Stomach (tissue), 4 donors: ENCODE measurements around the gene GABRB1.

Experiments
- EP300 ChIP-seq: sonication (generic); formaldehyde crosslinking; IDR thresholded peaks from one replicate; pipeline ENCODE4 v1.6.1; 2017; ENCODE audit warnings: antibody characterized with exemption
- POLR2A ChIP-seq, 4 donors: fragments of 450-650 bp; IDR thresholded peaks; one replicate each; pipeline ENCODE4 v1.6.1; 2016; ENCODE audit warnings: antibody characterized with exemption in 4 of 4, control low read depth in 2 of 4, mild to moderate bottlenecking in 1 of 4, moderate library complexity in 1 of 4
- POLR2AphosphoS5 ChIP-seq, 3 donors: sonication (generic); formaldehyde crosslinking; IDR thresholded peaks; one replicate each; pipeline ENCODE4 v1.6.1; 2016; ENCODE audit warnings: antibody characterized with exemption in 3 of 3
- TF ChIP-seq, protein P1 (sequence below), 7 experiments: fragments of 450-650 bp in 4 of 7; fragments of 200-600 bp in 3 of 7; sonication (generic) in 3 of 7; IDR thresholded peaks; one replicate each; pipeline ENCODE4 v1.5.1; 2016 to 2019; ENCODE audit warnings: antibody characterized with exemption in 7 of 7, control low read depth in 2 of 7, mild to moderate bottlenecking in 1 of 7

DNA sequence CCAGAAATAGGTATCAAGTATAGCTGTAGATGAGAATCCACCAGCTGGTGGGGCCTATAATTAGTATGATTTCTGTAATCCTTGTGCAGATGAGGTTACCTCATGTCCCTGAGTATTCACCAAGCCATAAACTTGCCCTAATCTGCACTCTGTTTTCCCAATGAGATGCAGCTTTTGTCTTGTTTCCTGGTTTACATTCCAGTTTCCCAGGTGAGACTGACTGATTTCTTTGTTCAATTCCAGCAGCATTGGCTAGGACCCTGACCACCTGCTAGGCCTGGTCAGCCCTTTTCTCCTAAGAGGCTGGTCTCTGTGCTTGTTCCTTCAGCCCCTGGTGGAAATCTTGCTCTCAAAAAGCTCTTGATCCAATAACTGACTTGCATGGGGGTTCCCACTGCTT lies 44.6 kb downstream of the GABRB1 start:
- TF ChIP-seq, protein P1, sequence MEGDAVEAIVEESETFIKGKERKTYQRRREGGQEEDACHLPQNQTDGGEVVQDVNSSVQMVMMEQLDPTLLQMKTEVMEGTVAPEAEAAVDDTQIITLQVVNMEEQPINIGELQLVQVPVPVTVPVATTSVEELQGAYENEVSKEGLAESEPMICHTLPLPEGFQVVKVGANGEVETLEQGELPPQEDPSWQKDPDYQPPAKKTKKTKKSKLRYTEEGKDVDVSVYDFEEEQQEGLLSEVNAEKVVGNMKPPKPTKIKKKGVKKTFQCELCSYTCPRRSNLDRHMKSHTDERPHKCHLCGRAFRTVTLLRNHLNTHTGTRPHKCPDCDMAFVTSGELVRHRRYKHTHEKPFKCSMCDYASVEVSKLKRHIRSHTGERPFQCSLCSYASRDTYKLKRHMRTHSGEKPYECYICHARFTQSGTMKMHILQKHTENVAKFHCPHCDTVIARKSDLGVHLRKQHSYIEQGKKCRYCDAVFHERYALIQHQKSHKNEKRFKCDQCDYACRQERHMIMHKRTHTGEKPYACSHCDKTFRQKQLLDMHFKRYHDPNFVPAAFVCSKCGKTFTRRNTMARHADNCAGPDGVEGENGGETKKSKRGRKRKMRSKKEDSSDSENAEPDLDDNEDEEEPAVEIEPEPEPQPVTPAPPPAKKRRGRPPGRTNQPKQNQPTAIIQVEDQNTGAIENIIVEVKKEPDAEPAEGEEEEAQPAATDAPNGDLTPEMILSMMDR (IDR thresholded peaks at IDR 0.05) = no peak
- no peak for TF ChIP-seq POLR2A (IDR thresholded peaks at IDR 0.05)
- no peak for TF ChIP-seq EP300
- TF ChIP-seq POLR2AphosphoS5 (IDR thresholded peaks at IDR 0.05) = no peak
